ENCODE results near the gene GPM6B.
"Not testable (repeated sequence)": the region's sequence is repeated elsewhere in the genome, so short reads cannot be mapped to it uniquely, and the experiment has no call there.

The GPM6B gene

DNA sequence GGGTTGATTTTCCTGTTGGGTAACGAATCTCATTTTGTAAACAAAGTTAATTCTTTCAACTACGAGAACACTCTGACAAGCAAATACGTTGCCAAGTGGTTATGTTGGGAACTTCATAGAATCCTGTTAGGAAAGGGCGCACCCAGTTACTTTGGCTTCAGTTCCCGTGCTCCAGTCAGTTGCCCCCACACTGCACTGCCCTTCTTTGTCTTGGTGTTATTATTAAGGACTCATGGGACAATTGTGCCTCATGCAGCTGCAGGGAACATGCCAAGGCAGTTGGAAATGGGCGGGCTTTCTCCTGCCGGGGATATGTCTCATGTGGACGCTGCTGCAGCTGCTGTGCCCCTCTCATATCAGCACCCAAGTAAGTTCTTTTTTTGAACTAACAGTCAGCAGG, 53.4 kb downstream of the GPM6B start:
- DNase-seq, result no peak

DNA sequence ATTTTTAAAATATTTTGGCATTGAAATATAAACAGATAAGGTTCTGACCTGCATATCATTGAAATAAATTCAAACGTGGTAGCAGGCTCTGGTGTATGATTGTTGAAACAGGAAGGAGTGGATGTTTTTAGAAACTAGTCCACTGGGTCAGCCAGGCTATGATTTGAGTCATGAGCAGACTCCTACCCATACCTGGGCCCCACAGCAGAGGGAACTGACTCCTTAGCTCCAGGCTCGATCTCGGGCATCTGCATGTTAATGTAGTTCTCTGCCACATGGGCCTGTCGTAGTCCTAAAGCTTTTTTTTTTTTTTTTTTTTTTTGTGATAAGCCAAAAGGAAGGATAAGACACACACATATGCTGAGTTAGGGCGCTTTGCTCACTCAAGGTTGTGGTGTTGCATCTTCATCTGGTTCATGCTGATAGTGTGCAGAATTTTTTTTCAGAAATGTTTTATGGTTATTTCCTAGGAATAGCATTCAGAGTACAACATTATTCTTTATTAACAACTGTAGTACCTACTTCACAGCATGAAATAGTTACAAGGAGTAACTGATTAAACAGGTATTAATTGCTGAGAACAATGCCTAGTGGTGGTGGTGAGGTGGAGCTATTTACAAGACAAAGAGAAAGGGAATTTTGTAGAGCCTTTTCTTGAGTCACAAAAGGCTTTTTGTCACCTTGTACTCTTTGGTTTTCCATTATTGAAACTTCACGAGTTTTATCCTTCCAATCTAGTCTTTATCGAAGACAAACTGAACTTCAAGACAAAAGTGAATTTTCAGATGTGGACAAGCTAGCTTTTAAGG, 55.1 kb downstream of the GPM6B start:
- DNase-seq, result no peak

DNA sequence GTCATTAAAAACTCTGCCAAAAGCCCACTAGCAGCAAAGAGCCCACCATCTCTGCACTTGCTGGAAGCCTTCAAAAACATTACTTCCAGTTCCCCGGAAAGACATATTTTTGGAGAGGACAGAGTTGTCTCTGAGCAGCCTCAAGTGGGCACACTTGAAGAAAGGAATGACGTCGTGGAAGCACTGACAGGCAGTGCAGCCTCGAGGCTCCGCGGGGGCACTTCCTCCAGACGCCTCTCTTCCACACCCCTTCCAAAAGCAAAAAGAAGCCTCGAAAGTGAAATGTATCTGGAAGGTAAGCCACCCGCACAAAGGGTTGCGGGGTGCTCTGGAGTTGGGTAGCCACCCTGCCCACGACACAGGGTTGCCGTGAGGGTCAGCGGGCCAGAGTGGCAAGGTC, 56.5 kb downstream of the GPM6B start:
- DNase-seq, result no peak

DNA sequence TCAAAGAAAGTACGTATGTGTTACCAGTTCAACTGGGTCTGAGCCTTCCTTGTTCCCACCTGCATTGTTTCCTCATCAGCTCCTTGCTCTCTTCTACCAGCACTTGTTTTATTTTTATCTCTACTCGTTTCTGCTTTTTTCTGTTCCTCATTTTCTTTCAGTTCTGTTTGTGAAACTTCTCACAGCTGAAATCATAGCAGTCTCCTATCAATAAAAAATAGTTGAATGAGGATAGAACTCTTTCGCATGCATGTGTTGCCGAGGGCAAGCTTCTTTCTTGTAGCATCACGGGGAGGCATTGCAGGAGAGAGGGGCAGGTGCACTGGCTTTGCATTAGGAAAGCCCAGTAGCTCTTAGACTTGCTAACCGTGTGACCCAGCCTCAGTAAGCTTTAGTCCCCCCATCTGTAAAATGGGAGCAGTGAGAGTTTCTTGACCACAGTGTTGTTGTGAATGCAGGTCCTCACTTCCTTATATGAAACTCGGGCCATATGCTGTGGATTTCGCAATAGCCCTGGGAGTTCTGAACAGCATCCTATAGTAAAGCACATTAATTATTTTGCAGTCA, 57.7 kb downstream of the GPM6B start:
- DNase-seq, result no peak

DNA sequence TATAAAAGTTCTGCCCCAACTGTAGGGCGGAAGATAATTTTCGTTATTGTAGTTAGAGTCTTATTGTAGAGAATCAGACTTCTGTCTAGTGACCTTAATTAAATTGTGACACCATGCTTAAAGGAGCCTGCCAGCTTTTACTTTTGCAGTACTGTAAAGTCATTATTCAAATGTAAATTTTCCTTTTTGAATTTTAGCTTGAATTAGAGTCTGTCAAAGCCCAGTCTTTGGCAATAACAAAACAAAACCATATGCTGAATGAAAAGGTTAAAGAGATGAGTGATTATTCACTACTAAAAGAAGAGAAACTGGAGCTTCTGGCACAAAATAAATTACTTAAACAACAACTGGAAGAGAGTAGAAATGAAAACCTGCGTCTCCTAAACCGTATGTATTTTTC, 60.5 kb downstream of the GPM6B start:
- DNase-seq, result no peak

DNA sequence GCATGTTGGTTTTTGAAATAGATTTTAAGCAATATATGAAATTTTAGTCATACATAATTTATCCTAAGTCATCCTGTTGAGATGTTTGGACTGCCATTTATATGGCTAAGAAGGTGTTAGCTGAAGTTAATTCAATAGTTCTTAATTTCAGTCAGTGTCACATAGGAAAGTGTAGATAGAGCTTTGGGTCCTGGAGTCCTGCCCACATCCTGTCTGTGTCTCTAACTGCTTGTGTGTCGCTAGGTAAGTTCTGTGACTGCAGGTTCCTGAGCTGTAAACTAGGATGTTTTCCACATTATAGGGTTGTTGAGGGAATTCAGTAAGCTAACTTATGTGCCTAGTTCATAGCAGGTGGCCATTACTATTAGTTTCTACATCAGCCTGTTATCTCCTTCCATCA, 61.6 kb downstream of the GPM6B start:
- no peak for DNase-seq

DNA sequence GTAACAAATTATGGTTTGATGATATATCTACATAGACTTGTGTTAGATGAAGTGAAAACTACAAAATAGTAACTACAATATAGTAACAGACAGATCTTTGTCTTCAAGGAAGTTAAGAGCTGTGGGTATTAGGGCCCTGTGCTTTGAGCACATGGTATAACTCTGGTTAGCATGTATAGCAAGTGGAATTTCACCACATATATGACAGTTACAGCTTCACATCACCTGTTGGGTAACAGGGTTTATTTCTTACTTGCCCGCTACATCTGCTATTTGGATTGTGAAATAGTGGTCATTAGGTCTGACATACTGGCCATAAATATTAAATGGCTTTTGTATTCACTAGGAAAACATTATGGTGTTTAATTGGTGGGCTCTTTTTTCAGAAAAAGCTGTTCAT, 62.1 kb downstream of the GPM6B start:
- DNase-seq, result no peak

DNA sequence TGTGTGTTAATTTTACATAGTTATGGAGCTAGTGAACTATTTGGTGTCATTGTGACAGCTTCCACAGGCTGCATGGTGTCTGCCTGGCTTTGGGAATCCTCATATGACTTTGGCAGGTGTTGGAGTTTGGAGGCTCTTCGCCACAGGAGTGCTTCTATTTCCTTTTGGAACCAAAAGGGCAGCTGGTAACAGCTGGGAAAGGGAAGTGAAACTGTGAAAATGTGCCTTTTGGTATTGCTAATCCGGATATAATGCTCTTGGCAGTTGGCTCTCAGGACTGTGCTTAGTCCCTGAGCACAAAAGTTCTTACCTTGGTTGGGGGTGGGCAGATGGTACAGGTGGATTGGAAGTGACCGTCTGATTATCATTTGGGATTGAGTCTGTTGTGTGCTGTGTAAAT, 64.2 kb downstream of the GPM6B start:
- no peak for DNase-seq

DNA sequence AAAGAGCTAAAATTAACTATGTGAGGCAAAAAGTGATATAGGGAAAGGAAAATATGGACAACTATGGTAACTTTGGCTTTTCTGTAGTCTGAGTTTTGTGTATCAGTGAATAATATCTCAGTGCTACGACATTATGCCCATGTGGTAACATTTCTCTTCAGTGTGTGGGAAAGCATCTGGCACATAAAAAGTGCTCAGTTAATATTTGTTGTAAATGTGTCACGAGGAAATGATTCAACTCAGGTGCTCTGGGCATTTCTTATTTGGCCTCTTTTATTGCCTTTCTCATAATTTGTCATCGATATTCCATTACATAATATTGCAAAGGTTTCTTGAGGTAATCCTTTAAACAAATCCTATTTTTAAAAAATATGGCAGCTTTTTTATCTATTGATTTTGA, 64.8 kb downstream of the GPM6B start:
- DNase-seq, result no peak

DNA sequence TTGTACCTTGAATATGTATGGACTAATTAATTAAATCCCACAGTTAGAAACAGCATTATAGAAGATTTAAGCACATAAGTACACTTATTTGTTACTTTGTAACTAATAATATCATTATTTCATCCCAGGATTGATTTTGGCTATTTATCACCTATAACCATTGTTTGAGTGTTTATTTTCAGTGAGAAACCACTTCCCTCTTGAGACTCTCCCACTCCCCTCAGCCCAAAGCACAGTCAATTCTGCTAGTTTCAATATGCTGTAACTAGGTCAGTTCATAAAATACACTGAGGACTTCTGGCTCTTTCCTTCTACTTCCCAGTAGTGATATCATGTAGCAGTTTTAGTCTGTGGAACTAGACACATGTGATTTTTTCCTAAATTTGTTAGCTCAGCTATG, 66.1 kb downstream of the GPM6B start:
- no peak for DNase-seq

DNA sequence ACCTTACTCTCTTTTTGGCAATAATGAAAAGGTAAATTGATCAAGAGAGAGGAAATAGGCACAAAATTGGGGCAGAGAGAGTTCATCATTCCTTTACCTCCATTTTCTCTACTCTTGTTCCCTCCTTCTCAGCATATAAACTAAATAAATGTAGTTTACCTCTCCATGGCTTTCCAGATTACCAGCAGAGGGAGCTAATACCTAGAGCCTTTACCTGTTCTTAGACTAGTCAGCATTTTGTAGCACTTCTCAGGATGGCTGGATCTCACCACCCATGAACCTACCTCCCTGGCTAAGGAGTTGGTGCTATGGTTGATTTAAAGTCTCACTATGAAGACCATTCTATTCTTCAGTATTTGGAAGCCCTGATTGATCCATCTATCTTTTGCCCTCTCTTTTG, 66.7 kb downstream of the GPM6B start:
- DNase-seq, result no peak

DNA sequence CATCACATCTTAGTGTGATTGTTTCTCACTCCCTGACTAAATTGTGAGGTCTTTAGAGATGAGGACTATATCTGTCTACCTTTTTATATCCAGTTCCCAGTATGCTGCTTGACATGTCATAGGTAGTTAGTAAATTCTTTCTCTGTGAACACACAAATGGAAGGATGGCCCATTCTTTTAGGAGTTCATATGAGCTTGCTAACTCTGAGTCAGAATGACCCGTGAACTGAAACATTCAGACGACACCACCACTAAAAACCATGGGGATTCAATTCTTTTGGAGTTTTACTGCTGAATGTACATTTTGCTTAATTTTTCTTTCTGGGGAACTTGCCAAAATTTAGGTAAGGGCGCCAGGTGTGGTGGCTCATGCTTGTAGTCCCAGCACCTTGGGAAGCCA, 68.4 kb downstream of the GPM6B start:
- no peak for DNase-seq

DNA sequence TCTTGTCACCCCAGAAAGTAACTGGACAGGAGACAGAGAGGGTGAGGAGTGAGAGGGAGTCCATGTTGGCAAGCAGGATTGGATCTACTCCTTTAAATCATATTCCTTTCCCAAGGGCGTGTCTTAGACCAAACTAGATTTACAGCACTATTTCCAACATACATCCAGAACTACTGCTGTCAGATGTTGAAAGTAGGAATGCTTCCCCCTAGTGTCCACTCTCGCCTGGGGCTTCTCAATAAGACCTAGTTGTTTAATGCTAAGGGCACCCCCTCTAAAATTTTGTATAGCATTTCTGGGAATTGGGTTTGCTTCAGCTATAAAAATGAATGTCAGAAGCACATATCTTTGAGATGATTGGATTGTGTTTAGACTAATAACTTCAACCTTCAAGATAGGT, 69.1 kb downstream of the GPM6B start:
- DNase-seq, result peak in 1 of 4 experiments; percentile 1

DNA sequence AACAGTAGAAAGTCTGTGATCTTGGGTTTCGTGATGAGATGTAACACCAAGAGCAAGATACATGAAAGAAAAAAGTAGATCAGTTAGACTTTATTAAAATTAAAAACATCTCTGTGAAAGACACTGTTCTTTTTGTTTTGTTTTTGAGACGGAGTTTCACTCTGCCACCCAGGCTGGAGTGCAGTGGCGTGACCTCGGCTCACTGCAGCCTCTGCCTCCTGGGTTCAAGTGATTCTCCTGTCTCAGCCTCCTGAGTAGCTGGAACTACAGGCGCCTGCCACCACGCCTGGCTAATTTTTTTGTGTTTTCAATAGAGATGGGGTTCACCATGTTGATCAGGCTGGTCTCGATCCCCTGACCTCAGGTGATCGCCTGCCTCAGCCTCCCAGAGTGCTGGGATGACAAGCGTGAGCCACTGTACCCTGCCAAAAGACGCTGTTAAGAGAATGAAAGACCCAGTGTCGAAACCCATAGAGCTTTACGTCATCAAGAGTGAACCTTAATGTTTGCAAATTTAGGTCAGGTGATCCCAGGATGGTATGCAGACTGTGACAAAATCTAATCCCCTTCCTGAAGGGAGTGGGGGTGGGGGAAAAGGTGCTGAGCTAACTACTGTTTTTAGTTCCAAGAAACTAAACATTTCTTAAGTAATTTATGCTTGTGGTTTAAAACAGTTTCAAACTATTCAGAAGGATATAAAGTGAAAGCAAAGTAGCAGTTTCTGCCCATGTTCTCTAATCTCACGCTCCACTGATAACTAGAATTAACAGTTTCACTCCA, 74.3 kb downstream of the GPM6B start:
- no peak for DNase-seq

DNA sequence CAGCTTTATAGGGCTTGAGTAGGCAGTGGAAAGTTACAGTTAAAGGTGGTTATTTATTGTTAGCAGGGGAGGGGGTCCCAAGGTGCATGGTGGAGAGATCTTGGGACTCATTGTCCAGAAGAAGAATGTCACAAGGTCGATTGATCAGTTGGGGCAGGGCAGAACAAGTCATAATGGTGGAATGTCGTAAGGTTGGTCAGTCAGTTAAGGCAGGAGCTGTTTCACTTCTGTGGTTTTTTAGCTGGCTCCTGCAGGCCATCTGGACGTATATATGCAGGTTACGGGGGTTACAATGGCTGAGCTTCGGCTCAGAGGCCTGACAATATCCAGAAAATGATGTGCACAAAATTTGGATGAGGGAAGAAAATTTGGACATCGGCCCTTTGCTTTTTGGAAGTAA, 75.2 kb downstream of the GPM6B start:
- no peak for DNase-seq

DNA sequence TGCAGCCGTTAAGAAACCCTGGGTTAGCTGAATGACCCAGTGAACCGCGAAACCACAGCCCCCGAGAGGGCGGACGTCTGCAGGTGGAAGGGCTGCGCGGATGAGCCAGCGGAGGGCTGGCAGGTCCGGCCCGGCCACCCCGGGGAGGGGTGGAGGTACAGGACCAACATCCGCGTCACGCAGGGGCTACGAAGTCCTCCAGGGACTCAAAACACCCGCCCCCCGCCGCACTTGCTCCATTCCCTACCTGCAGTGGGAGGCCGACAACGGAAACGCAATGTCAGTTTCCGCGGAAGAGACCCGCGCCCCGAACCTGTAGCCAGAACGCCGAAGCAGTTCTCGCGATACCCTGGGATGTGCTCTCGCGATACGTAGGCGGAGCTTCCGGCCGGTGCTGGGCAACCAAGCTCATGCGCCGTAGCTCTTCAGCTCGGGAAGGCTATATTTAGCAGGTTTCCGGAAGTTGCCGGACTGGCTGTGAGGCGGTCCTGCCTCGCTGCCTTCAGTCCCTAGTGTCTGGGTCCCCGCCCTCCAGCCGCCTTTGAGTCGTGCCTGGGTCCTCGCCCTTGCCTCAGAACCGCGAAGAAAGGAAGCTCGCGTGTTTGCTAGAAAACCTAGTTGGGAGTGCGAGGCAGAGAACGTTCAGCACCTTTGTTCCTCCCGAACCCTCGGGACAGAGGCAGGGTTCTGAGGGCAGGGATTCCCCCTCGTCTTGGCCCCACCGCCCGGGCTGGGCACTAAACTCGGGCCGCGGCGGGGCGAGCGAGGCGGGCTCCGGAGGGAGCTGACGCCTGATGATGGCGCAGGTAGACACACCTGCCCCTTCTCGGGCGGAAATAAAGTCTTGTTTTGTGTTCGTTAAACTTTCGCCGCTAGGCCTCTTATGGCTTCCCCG, 82.4 kb downstream of the GPM6B start, which contains the start of the genes OFD1 and TRAPPC2:
OFD1 (plus strand) TSS at position 471 of the 895 bp plus-strand sequence; CDS start at position 795, 324 bp downstream.
TRAPPC2 (minus strand) TSS at position 343 of the 895 bp plus-strand sequence. CDS start 14,657 bp downstream, outside the sequence.
- peak; percentile 52 to 84 (median 68) for DNase-seq

DNA sequence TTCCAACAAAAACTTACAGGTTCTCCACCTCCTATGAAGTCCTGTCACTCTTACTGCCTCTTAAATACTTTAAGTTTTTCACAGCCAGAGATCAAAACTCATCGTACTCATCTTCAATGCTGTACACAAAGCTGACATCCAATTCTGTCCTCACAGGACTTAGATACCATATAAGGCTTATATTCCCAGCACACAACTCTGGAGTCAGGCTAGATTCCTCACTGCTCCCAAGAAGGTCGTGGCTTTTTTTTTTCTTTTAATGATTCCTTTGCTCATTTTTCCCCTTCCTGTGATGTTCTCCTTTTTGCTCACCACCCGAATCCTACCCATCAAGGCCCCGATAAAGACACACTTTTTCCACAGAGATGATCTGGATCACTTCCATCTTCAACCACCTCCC, 83.4 kb downstream of the GPM6B start:
- DNase-seq, result no peak

DNA sequence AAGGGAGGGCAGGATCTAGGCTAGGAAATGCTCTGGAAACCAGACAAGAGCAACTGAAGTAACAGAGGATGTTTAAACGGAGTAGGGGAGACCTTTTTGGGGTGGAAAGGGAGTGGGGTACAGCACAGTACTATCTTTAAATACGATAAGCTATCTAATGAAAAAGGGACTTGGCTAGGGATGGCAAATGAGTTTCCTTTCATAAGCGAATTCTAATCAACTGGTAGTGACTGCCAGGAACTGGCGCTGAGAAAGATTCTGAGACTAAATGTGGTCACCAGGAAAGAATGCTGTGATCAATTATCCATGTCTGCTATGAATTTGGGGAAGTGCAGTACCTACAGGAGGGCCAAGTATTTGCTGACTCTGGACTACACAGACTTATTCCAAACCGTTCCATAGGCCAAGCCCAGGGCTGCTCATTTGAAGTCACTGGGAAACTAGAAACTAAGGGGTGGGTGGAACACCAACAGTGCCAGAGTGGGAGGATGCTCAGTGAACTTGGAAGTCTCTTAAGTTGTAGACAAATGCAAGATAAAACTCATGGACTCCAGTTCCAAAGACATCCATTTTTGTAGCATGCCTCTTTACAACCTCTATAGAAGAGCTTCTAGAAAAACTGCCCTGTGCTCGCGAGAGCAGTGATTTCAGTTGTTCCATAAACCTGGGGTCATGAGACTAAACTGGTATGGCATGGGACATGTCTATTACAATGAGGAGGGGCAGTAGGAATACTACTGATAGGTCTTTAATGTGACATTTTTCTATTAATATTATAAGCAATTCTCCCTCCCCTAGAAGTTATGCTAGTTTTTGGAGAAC, 84.4 kb downstream of the GPM6B start:
- DNase-seq, result no peak

DNA sequence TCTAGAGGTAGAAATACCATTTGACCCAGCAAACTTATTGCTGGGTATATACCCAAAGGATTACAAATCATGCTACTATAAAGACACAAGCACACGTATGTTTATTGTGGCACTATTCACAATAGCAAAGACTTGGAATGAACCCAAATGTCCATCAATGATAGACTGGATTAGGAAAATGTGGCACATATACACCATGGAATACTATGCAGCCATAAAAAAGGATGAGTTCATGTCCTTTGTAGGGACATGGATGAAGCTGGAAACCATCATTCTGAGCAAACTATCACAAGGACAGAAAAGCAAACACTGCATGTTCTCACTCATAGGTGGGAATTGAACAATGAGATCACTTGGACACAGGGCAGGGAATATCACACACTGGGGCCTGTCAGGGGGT, 86.4 kb downstream of the GPM6B start:
- not testable (repeated sequence) for DNase-seq

DNA sequence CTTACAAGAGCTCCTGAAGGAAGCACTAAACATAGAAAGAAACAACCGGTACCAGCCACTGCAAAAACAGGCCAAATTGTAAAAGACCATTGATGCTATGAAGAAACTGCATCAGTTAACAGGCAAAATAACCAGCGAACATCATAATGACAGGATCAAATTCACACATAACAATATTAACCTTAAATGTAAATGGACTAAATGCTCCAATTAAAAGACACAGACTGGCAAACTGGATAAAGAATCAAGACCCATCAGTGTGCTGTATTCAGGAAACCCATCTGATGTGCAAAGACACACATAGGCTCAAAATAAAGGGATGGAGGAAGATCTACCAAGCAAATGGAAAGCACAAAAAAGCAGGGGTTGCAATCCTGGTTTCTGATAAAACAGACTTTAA, 90.3 kb downstream of the GPM6B start:
- DNase-seq, result not testable (repeated sequence)

DNA sequence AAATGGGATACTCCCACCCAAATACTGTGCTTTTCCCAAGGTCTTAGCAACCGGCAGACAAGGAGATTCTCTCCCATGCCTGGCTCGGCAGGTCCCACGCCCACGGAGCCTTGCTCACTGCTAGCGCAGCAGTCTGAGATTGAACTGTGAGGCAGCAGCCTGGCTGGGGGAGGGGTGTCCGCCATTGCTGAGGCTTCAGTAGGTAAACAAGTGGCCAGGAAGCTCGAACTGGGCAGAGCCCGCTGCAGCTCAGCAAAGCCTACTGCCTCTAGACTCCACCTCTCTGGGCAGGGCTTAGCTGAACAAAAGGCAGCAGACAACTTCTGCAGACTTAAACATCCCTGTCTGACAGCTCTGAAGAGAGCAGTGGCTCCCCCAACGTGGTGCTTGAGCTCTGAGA, 92.0 kb downstream of the GPM6B start:
- not testable (repeated sequence) for DNase-seq
